Vagina (tissue), 2 donors: ENCODE measurements around the gene SMARCE1.

Experiments
- POLR2A ChIP-seq, 2 donors: fragments of 450-650 bp; IDR thresholded peaks; one replicate each; pipeline ENCODE4 v1.6.1; 2017; ENCODE audit warnings: antibody characterized with exemption in 2 of 2, mild to moderate bottlenecking in 2 of 2, moderate library complexity in 2 of 2
- POLR2AphosphoS5 ChIP-seq, 2 donors: sonication (generic); formaldehyde crosslinking; IDR thresholded peaks; one replicate each; pipeline ENCODE4 v1.9.0; 2017; ENCODE audit warnings: antibody characterized with exemption in 2 of 2, mild to moderate bottlenecking in 2 of 2, low read depth in 1 of 2; ENCODE audit not compliant: insufficient read depth in 1 of 2
- TF ChIP-seq, protein P1 (sequence below), 3 experiments: fragments of 450-650 bp in 2 of 3; fragments of 200-600 bp in 1 of 3; sonication (generic) in 1 of 3; IDR thresholded peaks; one replicate each; pipeline ENCODE4 v1.5.1; 2017 to 2019; ENCODE audit warnings: antibody characterized with exemption in 3 of 3, mild to moderate bottlenecking in 2 of 3, moderate library complexity in 2 of 3

DNA sequence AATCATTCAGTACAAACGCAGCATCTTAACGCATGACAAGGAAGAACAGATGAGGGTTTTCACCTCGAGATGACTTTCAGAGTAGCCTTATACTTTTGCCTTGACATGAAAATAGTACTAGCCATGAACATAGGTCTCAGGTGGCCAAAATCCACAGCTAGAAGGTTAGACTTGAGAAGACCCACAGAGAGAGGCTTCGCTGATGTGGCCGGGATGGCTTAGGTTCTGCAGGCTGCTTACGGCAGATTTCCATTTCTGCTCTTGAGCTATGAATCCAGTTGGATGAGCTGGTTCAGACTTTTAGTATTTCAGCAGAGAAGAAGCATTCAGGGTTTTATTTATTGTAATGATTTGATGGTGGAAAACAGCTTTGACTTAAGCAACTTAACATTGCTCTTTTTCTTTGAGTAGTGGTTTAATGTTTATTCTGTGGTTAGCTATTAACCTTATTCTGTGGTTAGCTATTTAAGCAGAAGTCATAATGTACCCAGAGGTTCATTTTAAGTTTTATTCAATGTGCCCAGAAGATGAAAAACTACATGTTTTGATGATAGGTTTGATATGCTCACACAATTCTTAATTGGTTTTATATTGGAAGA lies 48.4 kb upstream of the SMARCE1 start:
- TF ChIP-seq POLR2A (IDR thresholded peaks at IDR 0.05), result no peak
- TF ChIP-seq, protein P1, sequence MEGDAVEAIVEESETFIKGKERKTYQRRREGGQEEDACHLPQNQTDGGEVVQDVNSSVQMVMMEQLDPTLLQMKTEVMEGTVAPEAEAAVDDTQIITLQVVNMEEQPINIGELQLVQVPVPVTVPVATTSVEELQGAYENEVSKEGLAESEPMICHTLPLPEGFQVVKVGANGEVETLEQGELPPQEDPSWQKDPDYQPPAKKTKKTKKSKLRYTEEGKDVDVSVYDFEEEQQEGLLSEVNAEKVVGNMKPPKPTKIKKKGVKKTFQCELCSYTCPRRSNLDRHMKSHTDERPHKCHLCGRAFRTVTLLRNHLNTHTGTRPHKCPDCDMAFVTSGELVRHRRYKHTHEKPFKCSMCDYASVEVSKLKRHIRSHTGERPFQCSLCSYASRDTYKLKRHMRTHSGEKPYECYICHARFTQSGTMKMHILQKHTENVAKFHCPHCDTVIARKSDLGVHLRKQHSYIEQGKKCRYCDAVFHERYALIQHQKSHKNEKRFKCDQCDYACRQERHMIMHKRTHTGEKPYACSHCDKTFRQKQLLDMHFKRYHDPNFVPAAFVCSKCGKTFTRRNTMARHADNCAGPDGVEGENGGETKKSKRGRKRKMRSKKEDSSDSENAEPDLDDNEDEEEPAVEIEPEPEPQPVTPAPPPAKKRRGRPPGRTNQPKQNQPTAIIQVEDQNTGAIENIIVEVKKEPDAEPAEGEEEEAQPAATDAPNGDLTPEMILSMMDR (IDR thresholded peaks at IDR 0.05), result no peak
- no peak for TF ChIP-seq POLR2AphosphoS5 (IDR thresholded peaks at IDR 0.05; ENCODE audit: insufficient read depth in 1 of 2, low read depth in 1 of 2)
